ENCODE data around the gene RAB42.
"Not testable (repeated sequence)": the region's sequence is repeated elsewhere in the genome, so short reads cannot be mapped to it uniquely, and the experiment has no call there.

Gene RAB42

GRCh38 chr1:28586585-28587391 is 5.3 kb upstream of the RAB42 start:
- not testable (repeated sequence) for DNase-seq

- DNase-seq = no peak
Measured at GRCh38 chr1:28592321-28593071, 431 bp downstream of the RAB42 start.

GRCh38 chr1:28593988-28594356 is 1.9 kb downstream of the RAB42 start:
- not testable (repeated sequence) for DNase-seq

GRCh38 chr1:28594686-28595411 is 2.8 kb downstream of the RAB42 start:
- not testable (repeated sequence) for DNase-seq

- DNase-seq = no peak
Measured at GRCh38 chr1:28595412-28596191, 3.5 kb downstream of the RAB42 start.

GRCh38 chr1:28596276-28596675 is 4.2 kb downstream of the RAB42 start:
- DNase-seq = not testable (repeated sequence)

- DNase-seq = no peak
Measured at GRCh38 chr1:28601696-28602095, 9.6 kb downstream of the RAB42 start.

GRCh38 chr1:28602536-28603439 is 10.7 kb downstream of the RAB42 start:
- peak; percentile 26 to 70 for DNase-seq

- DNase-seq = no peak
Measured at GRCh38 chr1:28604411-28604810, 12.3 kb downstream of the RAB42 start.

- DNase-seq = no peak
Measured at GRCh38 chr1:28604962-28605361, 12.9 kb downstream of the RAB42 start.

GRCh38 chr1:28606771-28607170 is 14.7 kb downstream of the RAB42 start:
- DNase-seq = no peak

- no peak for DNase-seq
Measured at GRCh38 chr1:28613175-28613574, 21.1 kb downstream of the RAB42 start.

GRCh38 chr1:28631713-28632112 is 39.6 kb downstream of the RAB42 start:
- DNase-seq = no peak

- no peak for DNase-seq
Measured at GRCh38 chr1:28632560-28632959, 40.5 kb downstream of the RAB42 start.

- no peak for DNase-seq
Measured at GRCh38 chr1:28640766-28641165, 48.7 kb downstream of the RAB42 start.

- no peak for DNase-seq
Measured at GRCh38 chr1:28642056-28642846, 50.2 kb downstream of the RAB42 start.

- peak; percentile 79 to 96 for DNase-seq
Measured at GRCh38 chr1:28642847-28643635, 51.0 kb downstream of the RAB42 start, which contains the start of gene TAF12. Gene TAF12 (minus strand): TSS chr1:28643067. CDS start chr1:28622081, 20,986 bp downstream.

GRCh38 chr1:28644494-28644893 is 52.4 kb downstream of the RAB42 start:
- DNase-seq = no peak
